GM19239 (cell line): ENCODE results near the gene KIF12.

Source experiments
- DNase-seq: peaks from one replicate; pipeline ENCODE4 v3.0.0; 2011; ENCODE audit warnings: low spot score; ENCODE audit not compliant: insufficient read length
- FAIRE-seq: peaks from 2 replicates; lab custom pipeline; 2011; peaks lifted over from hg19 to GRCh38; lab: Jason Lieb, UNC

Gene KIF12

DNA sequence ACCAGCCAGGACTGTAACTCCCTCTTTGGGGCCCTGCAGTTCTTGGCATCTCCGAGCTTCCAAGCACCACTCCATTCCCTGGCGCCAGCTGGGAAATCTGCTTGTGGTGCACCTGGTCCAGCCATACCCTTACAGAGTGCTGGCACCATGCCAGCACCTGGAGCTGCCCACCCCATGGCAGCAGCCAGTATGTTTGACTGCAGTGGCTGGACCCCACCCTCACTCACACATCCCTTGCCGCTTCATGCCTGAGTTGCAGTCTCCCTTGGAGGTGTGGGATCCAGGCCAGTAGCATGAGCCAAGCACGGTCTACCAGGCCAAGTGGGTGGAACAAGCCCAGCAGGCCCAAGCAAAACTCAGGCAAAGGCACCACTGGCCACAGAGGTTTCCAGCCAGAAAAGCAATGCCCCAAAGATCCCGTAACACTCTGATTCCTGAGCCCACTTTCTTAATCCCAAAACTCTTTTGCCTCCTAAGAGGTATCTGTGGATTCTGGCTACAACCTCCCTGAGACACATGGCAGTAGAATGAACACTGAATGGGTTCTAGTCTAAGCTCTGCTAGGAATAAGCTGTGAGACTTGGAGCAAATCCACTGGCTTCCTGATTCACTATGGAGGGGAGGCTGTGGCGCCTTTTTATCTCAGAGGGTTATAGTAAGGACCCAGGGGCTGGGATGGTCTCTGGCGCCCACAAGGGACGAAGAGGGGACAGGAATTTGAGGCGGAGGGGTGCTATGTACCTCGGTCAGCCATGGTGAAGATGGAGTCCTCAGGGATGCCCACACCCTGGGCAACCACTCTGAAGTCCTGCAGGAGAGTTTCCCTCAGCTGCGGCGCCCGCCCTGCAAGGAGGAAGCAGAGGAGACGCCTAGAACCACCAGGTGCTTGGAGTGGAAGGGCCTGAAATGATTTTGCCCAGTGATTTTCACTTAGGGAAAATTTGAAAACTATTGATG is 26.6 kb downstream of the KIF12 start:
- no peak for FAIRE-seq

DNA sequence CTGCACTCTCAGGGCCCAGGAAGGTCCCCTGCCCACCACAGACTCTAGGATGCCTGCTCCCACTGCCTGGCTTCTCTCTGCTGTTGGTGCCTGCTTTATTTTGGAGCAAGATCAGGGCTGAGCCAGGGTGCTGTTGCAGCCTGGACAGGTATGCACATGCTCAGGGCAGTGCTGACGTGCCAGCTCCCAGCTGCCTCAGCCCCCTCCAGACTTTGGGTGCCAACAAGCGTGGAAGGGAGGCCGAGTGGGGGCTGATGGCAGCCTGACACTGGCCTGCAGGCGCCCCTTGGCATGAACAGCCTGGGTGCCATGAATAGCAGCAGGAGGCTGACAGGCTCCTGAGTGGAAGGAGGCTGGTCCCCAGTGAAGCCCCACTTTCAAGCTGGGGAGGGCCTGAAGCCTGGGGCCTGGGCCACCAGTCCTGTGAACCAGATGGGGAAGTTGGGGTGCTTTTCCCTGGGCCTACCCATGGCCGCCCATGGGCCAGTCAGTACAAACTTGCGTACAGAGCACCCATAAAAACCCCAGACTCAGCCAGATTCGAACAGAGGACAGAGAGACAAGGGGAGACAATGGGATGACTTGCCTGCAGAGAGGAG is 27.8 kb downstream of the KIF12 start:
- FAIRE-seq: no peak
- no peak for DNase-seq

More for the DNA sequence above, 26.6 kb downstream of the KIF12 start:
- DNase-seq: no peak

DNA sequence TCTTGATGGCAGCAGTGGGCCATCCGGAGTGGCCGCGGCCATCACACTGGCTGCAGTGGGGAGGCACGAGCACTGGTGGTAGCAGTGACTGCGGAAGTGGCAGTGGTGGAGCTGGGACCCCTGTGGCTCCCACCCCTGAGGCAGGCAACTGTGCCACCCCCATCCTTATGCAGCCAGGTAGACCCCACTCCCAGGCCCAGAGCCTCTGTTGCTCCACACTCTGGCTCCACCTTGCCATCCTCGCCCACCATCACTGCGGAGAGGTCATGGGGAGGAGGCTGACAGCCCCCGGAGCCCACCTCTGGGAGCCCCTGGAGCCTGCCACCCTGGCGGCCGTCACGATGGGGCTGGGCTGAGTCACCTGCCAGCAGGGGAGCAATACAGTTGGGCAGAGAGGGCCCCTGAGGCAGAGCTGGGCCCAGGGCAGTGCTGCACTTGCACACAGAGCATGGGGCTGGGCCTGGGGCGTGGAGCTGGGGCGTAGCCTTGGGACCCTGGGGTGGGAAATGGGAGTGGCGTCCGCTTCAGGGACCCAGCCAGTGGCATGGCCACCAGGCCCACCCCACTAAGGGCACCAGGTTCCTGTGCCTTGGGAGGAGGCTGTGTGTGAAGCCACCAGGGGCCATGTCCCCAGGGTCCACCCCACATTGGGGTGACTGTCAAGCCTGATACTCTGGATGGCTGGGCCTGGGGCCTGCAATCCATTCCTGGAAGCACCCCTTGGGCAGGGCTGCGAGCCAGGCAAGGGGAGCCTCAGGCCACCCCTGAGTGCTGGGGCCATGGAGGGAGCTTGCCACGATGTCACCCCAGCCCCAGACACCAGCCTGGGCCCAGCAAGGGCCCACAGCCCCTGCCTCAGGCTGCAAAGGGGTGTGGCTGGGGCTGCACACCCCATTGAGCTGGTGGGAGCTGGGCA is 28.6 kb downstream of the KIF12 start:
- DNase-seq: no peak
- no peak for FAIRE-seq

DNA sequence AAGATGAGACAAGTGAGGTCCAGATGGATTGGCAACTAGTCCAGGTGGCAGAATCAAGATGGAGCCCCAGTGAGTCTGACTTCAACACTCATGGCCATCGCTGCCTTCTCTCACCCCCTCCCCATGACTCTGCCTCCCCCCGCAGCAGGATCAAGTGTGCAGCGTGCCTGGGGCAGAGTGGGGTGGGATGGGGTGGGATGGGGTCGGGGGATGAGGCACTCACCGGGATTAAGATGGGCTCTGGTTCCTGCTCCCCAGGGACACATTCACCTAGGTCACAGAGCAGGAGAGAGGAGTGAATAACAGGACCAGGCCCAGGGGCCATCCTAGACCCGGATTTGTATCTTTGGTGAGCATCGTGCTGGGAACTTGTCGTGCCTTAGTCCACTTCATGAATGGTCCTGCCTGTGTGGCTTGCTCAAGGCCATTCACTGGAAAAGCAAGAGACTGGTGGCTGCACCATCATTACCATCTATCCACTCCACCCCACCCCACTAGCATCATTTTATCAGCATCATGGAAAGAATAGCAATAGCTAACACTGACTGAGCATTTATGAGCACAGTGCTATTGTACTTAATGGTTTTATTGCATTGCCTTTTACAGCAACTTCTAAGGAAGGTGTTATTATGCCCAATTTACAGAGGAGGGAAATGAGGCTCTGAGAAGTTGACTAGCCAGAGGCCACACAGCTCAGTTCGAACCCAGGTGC is 29.5 kb downstream of the KIF12 start:
- no peak for DNase-seq
- no peak for FAIRE-seq

DNA sequence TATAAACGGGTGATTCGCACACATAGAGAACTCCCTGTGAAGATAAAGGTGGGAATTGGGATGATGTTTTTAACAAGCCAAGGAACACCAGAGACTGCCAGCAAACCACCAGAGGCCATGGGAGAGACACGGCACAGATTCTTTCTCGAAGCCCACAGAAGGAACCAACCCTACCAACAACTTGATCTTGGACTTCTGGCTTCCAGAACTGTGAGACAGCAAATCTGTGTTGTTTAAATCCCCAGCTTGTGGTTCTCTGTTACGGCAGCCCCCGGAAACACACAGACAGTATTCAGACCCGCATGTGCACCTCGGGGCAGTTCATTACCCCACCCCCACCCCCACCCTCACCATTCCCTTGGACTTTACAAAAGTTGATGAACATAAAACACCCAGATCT is 33.8 kb downstream of the KIF12 start:
- no peak for FAIRE-seq
- no peak for DNase-seq

DNA sequence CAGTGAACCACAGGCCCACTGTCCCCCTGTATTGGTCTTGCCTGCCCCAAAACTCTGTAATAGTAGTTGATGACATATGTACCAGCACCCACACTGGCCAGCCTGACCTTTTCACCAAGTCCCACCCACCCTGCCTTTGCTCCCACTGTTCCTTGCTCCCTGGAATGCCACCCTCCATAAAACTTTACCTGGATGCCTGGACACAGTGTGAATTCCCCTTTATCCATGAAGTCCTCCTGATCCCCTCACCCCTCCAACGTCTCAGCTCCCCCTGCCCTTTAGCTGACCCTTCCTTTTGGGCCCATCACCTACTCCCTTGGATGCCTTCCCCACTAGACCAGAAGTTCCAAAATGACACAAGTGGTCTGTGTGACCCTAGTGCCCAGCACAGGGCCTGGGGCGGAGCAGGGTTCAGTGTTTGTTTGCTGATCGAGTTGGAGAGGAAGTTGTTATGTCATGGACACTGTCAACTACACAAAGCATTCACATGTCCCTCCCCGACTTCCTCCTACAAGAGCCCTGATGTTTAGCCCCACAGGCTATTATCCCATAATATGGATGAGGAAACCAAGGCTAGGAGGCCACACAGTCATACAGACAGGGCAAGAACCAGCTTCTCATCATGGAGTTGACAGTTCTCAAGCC is 37.1 kb downstream of the KIF12 start:
- FAIRE-seq: no peak
- DNase-seq: no peak

DNA sequence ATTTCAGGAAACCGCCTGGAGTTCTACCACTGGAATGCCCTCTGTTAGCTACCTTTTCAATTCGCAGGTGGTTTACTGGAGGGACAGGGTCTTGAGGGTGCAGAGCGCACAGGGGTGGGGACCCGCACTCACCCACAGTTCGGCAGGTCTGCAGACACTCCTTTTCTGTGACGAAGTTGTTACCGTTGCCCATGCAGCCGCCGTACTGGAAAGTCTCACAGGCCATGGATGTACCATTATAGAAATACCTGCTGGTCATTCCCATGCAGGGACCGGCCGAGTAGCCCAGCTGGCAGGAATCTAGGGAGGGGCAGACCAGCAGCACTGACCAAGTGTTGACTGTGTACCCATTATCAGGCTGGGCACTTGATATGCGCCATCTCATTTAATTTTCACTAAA is 37.8 kb downstream of the KIF12 start:
- DNase-seq (no peak), FAIRE-seq (no peak)

DNA sequence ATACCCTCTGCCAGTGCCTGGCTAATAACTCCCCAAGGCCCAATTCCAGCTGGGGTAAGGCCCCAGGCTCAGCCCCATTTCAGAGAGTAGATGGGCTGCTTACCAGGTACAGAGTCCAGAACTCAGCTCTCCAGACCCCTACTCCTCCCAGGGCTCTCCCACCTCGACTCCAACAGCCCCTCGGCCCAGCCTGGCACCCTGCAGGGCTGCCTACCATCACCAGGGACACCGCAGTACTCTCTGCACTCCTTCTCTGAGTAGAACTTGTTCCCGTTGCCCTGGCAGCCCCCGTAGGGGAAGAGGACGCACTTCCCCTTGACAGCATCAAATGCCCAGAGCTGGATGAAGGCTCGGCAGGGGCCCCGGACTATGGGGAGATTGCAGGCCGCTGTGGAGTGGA is 38.4 kb downstream of the KIF12 start:
- no peak for DNase-seq
- no peak for FAIRE-seq

DNA sequence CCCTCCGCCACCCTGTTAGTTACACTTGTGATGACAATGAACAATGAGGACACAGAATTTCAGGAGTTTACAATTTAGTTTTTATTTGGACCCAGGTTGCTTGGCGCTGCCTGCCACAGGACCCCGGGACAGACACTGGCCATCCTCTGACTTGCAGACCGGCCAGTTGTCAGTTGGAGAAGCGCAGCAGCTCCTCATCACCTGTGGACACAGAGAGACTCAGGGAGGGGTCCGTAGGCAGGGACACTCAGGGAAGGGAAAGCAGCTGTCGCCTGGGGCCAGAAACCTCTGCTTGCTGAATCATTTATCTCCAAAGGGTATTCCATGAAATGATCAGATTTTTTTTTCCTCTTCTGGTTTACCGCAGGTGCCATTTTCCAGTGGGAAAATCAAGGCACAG is 39.0 kb downstream of the KIF12 start:
- no peak for FAIRE-seq
- no peak for DNase-seq

DNA sequence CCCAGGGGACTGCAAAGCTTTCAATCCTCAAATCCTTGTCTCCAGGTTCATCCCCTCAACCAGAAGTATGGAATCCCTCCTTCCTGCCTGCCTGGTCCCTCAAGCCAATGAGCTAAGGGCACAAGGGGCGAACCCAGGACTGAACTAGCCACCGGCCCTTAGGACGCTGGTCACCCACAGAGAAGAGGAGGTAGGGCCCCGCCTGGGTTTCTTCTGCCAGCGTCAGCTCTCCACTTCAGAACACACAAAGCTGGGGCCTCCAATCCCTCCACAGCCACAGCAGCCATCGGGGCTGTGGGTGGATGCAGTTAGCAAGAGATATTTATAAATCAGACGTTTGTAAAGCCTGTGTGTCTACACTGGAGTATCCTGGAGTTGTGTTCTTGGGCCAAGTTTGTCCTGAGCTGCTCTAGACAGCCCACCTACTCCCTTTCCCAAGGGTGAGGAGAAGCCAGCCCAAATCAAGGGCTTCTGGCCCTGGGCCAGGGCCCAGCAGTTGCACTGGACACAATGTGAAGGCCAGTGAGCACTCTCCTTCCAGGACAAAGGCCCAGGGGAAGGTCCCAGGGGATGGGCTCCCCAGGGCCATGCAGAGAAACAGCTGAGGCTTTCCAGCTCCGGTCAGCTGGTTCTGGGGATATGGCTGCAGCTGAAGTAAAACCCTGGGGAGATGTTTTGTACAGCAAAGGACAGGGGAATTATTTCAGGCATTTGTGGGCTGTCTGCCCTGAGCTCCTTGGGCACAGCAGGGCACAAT is 39.9 kb downstream of the KIF12 start:
- FAIRE-seq (no peak), DNase-seq (no peak)

DNA sequence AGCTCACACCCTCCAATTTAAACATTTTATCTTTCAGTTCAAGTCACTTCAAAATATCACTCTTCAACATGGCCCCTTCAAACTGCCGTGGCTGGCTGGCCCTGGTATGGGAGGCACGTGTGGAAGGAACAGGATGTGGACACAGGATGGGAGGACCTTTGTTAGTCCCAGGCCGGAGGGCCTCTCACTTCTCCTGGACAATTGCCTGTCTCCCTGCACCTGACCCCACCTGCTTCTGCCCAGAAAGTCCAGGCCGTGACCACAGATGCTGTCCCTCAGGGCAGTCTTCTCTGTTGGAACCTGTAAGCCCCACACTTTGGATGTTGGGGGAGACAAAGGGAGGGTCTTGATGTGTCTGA is 40.4 kb downstream of the KIF12 start:
- DNase-seq (no peak), FAIRE-seq (no peak)

DNA sequence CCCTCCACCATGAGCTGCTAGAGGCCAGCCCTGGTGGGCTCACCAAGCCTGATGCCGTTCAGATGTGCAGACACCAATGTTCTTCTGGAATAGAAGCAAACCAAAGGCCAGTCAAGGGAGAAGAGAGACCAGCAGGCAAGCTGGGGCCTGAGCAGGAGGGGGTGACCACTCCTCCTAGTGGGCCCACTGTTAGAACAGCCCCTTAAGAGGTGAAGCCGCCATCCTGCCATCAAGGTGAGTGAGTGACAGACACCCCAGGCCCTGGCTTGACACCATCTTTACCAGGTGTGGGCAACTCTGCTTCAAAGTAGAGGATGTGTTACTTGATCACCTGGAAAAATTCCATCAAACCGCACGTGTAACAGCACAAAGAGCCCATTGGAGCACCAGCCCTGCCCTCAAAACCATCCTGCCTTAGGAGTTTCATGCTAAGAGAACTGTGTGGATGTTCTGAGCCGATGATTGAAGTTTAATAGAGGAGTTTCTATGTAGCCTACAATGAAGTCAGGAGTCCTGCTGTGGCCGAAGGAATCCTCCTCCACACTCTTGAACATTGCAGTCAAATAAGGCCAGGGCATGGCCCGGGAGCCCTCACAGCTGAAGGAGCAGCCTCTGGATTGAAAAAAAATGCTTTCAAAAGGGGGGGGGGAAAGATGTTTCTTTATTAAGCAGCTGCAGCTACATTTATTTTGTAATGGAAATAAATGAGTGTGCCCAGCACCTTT is 41.8 kb downstream of the KIF12 start:
- no peak for DNase-seq
- FAIRE-seq: no peak

DNA sequence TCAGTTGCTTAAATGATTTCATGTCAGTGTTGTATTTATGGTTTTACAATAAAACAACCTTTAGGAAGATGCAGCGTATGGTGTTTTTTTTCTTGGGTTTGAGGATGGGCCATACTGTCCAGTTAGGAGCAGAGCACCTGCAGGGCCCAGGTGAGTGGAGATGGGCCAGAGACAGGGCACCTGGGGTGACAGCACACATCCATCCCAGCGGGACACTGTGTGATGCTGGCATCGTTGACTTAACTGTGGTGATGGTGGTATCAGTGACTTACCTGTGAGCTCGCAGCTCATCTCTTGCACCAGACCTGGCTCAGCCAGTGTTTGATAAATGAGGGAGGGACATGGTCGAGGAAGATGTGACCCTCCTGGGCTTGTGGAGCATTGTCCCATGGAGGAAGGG is 42.6 kb downstream of the KIF12 start:
- DNase-seq (no peak), FAIRE-seq (no peak)

DNA sequence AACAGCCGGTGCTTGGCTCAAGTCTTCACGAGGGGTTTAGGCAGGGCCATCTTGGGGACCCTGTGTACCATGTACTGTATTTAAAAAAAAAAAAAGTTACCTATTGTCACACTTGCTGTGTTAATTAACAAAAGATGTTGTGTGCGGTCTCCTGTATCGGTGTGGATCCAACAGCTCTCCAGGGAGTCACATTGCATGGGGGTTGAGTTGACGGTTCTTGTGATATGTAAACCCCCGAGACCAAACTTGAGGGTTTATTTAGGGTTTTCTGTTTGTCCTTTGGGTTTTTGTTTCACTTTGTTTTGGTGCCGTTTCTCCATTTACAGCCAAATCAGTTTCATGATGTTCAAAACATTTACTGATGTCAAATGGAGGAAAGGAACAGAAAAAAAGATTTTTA is 43.2 kb downstream of the KIF12 start:
- no peak for DNase-seq
- FAIRE-seq: no peak

DNA sequence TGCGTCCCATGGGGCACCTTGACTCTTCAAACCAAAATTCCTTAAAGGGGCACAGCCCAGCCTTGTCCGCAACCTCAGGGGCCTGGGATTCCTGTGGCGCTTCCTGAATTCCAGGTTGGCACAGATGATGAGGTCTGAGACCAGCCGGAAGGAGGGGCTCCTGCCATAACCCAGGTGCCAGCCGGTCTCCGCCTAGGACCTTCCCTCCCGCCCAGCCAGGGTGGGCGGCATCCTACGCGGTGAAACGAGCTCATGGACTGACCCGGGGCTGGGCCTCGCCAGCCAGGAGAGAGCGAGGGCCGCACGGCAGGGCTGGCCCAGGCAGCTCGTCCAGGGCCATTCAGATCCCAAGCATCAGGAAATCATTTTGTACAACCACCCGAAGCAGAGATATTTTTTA is 44.0 kb downstream of the KIF12 start:
- DNase-seq (no peak), FAIRE-seq (no peak)

DNA sequence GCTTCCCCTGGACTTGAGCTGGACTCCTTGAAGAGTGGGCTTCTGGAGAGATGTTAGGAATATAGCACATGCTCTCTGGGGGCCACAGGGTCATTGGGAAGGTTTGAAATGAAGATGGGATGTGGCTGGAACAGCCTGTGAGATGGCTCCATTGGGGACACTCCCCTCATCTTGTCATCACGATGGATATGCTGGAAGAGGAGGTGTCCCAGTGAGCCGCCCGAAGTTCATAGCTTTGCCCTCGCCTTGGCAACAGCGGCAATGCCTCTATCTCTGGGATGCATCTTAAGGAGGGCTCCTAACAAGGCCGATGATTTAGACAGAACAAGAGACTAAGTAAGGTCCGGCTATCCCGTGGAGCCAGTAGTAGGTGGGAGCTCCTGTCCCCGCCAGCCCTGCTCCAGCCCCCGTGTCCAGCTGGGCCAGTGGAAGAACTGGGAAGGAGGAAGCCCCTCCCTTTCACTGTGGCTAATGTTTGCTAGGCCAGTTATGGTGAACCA is 44.9 kb downstream of the KIF12 start:
- DNase-seq (no peak), FAIRE-seq (no peak)

DNA sequence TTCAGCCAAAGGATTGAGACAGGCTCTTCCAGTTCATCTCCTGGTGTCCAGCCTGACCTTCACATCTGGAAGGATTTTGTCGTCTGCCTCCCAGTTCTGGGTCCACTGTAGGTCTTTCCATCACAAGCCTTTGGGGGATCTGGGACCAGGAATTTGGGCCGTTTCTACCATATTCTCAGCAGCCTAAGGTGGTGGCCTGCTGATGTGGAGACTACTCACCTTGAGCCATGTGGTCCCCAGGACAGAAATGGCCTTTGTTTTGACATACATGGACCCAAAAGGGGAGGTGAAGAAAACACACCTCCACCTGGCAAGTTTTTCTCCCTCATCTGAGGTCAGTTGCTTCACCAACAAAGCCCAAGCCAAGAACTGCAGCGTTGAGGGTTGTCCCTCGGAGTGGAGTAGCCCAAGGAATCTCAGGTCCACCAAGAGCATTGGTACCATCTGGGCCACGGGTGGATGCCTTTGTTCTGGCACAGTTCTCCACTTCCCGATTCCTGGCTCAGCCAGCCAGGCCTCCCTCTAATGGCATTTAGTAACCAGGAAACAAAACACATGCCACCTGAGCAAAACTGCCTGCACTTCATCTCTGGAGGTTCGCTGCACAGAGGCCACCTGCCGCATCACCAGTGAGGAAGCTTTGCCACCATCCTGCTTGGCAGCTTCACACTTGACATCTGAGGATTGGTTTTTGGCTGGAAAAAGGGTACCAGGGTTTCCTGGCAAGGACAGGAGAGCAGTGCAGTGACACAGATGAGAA is 45.7 kb downstream of the KIF12 start:
- DNase-seq: no peak
- FAIRE-seq: no peak

DNA sequence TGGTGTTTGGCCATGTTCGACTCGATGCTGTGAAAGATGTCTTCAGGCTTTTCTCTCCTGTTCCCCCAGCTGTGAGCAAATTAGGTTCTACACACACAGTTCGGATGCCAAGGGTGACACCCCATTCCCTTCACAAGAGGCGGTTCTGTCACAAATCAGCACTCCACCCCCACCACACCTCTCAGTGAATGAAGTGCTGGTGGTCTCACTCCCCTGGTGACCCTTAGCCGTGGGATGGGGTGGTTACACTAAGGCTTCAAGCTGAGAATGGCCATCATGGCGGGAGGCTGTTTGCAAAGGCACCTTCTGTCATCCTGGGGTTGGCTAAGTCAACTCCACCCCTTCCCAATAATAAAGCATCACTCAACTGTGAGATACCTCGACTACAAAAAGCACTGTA is 47.4 kb downstream of the KIF12 start:
- DNase-seq (no peak), FAIRE-seq (no peak)
